Endodermal cell (in vitro differentiated cells): Measurements from ENCODE around the gene PDE8A. TPM values are rescaled to one million over a fixed set of nuclear protein-coding genes. Genes with fewer than 3 reads are reported as not detected.

Source experiments
- DNase-seq: peaks from one replicate; pipeline ENCODE4 v3.0.0-alpha.2; 2017
- H3K27ac ChIP-seq: 2 replicates; pipeline ENCODE4 v1.5.1; 2013; ENCODE audit warnings: mild to moderate bottlenecking, low read depth, low read length, moderate library complexity
- H3K27me3 ChIP-seq: 2 replicates; pipeline ENCODE4 v1.6.1; 2013; ENCODE audit warnings: mild to moderate bottlenecking, low read length, moderate library complexity; ENCODE audit not compliant: insufficient read depth, control insufficient read depth, poor library complexity, severe bottlenecking
- H3K36me3 ChIP-seq: 2 replicates; pipeline ENCODE4 v1.7.0; 2013; ENCODE audit warnings: mild to moderate bottlenecking, low read length, moderate library complexity; ENCODE audit not compliant: control insufficient read depth, insufficient read depth
- H3K4me1 ChIP-seq: one replicate; pipeline ENCODE4 v1.7.0; 2013; ENCODE audit warnings: low read length; ENCODE audit not compliant: control insufficient read depth, insufficient read depth
- H3K4me3 ChIP-seq: 2 replicates; pipeline ENCODE4 v1.5.1; 2013; ENCODE audit warnings: mild to moderate bottlenecking, low read length, moderate library complexity
- H3K9ac ChIP-seq: 2 replicates; pipeline ENCODE4 v1.6.1; 2013; ENCODE audit warnings: mild to moderate bottlenecking, low read length, moderate library complexity; ENCODE audit not compliant: poor library complexity, severe bottlenecking; ENCODE audit errors: extremely low read depth
- H3K9me3 ChIP-seq: 2 replicates; pipeline ENCODE4 v1.6.1; 2013; ENCODE audit warnings: mild to moderate bottlenecking, low read length, moderate library complexity; ENCODE audit not compliant: control insufficient read depth
- H3K27ac Mint-ChIP-seq: 2 replicates; pipeline ENCODE4 v1.8.0; 2020; ENCODE audit warnings: mixed read lengths
- H3K27me3 Mint-ChIP-seq: 2 replicates; pipeline ENCODE4 v1.8.0; 2021; ENCODE audit warnings: mild to moderate bottlenecking, mixed read lengths; ENCODE audit not compliant: insufficient read depth
- H3K36me3 Mint-ChIP-seq: 2 replicates; pipeline ENCODE4 v1.8.0; 2020; ENCODE audit warnings: low read depth, mixed read lengths
- H3K4me1 Mint-ChIP-seq: 2 replicates; pipeline ENCODE4 v1.8.0; 2020; ENCODE audit warnings: mixed read lengths
- H3K4me3 Mint-ChIP-seq: 2 replicates; pipeline ENCODE4 v1.8.0; 2020; ENCODE audit warnings: mild to moderate bottlenecking, moderate library complexity, mixed read lengths
- H3K9me3 Mint-ChIP-seq: 2 replicates; pipeline ENCODE4 v1.8.0; 2020; ENCODE audit warnings: mild to moderate bottlenecking, mixed read lengths
- WGBS, 2 experiments: methylation state at CpG; one replicate each; pipeline versions ENCODE4 v1.1.5 to v1.1.7; 2013; ENCODE audit warnings: missing lambda C conversion rate in 2 of 2, mixed read lengths in 1 of 2; ENCODE audit not compliant: insufficient coverage in 1 of 2, insufficient read length in 1 of 2; 5-methylcytosine and 5-hydroxymethylcytosine counted together
- total RNA-seq, 2 donors: library from RNA; stranded (reverse); fragmentation: NEBNext Ultra II Directional in 1 of 2; extraction: Animal tissue kit (Norgen Biotek cat#: 25700) in 1 of 2; gene quantifications; 2 replicates in 1 of 2; 3 replicates in 1 of 2; pipeline ENCODE4 v1.2.1, GENCODE V29; 2021
- TF ChIP-seq, protein P1 (sequence below): fragments of 200-600 bp; sonication (generic); conservative IDR thresholded peaks from 2 replicates; pipeline ENCODE4 v1.5.0; 2021; ENCODE audit warnings: antibody characterized with exemption, mild to moderate bottlenecking

PDE8A gene
- total RNA-seq, 2 donors from 2014 or later: 14.8 to 15.2 TPM

GRCh38 chr15:85022860-85023403, 41.3 kb downstream of the PDE8A start:
- H3K27me3 Mint-ChIP-seq: no peaks in the 10 kb centered on the region
- no peak overlapping the region for H3K4me3 ChIP-seq
- no peaks in the 10 kb centered on the region for H3K9me3 ChIP-seq
- no peak overlapping the region for H3K9ac ChIP-seq
- H3K27ac Mint-ChIP-seq: no peak overlapping the region
- H3K27ac ChIP-seq: no peak overlapping the region
- H3K27me3 ChIP-seq: no peaks in the 10 kb centered on the region
- TF ChIP-seq, protein P1, sequence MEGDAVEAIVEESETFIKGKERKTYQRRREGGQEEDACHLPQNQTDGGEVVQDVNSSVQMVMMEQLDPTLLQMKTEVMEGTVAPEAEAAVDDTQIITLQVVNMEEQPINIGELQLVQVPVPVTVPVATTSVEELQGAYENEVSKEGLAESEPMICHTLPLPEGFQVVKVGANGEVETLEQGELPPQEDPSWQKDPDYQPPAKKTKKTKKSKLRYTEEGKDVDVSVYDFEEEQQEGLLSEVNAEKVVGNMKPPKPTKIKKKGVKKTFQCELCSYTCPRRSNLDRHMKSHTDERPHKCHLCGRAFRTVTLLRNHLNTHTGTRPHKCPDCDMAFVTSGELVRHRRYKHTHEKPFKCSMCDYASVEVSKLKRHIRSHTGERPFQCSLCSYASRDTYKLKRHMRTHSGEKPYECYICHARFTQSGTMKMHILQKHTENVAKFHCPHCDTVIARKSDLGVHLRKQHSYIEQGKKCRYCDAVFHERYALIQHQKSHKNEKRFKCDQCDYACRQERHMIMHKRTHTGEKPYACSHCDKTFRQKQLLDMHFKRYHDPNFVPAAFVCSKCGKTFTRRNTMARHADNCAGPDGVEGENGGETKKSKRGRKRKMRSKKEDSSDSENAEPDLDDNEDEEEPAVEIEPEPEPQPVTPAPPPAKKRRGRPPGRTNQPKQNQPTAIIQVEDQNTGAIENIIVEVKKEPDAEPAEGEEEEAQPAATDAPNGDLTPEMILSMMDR: no peak
- H3K4me1 Mint-ChIP-seq: peaks cover 29% of the 10 kb centered on the region
- no peaks in the 10 kb centered on the region for H3K36me3 ChIP-seq
- H3K9me3 Mint-ChIP-seq: no peaks in the 10 kb centered on the region
- no peak for DNase-seq
- no peak overlapping the region for H3K4me3 Mint-ChIP-seq
- H3K36me3 Mint-ChIP-seq: no peaks in the 10 kb centered on the region
- WGBS, 2 experiments: 91 to 98% methylated on average over 5 to 6 of the region's 6 CpGs
- peaks cover 14% of the 10 kb centered on the region for H3K4me1 ChIP-seq

DNA sequence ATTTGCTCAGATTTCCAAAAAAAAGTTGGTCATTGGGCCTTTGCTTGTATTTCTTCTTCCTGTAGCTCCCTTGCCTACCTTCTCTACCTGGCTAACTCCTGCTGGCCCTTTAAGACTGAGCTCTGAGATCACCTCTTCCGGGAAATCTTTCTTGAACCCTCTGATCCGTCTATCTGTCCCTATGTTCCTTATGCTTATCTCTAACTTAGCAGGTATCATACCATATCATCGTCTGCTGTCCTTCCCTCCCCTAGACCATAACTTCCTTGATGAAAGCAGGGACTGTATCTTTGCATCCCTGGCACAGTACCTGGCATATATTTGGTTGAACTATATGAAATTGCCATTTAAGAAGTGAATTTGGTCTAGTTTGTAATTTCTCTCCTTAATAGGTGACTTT, 42.3 kb downstream of the PDE8A start:
- DNase-seq: no peak
- H3K27ac Mint-ChIP-seq: no peak overlapping the region
- H3K27me3 Mint-ChIP-seq: no peaks in the 10 kb centered on the region
- no peaks in the 10 kb centered on the region for H3K9me3 Mint-ChIP-seq
- Histone ChIP-seq H3K9ac (no peak overlapping the region), H3K9me3 (no peaks in the 10 kb centered on the region), H3K36me3 (no peaks in the 10 kb centered on the region), H3K27me3 (no peaks in the 10 kb centered on the region), H3K4me3 (no peak overlapping the region), H3K4me1 (peaks cover 14% of the 10 kb centered on the region), H3K27ac (no peak overlapping the region)
- H3K36me3 Mint-ChIP-seq: no peaks in the 10 kb centered on the region
- peaks cover 32% of the 10 kb centered on the region for H3K4me1 Mint-ChIP-seq
- 85 to 95% methylated on average over 2 to 3 of the region's 3 CpGs for WGBS, 2 experiments
- no peak overlapping the region for H3K4me3 Mint-ChIP-seq
- TF ChIP-seq, protein P1: no peak

DNA sequence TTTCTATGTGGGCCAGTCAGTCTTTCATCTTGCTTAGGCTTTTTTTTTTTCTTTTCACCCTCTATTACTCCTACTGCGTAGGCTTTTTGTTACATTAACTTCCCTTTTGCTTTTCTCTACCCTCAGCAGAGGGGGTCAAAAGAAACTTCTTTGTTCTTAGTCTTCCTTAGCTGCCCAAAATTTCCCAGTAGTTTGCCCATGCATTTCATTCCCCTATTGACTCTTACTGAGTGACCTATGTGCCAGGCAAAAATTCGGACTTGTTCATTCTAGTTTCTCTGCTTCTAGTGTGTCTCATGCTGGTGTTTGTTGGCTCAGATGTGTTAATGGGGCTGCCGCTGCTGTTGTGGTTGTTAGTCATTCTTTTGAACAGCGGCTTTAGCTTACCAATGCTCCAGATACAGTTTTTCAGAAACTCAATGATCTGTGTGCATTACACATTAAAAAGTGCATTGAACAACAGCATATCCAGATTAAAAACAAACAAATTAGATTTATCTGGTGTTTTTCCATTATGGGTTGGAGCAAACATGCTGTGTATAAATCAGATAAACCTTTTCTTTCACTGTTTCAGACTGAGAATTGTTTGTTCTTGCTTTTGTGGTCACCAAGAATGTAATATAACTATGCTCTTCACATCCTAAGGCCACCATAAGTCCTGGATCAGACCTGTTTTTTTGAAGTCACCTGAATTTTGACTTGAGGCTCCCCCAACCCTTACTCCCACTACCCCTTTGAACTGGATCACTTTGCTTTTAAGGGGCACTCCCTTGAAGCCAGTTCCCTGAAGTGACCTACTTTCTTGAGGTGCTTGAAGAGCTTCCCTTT, 43.1 kb downstream of the PDE8A start:
- Histone ChIP-seq H3K36me3 (no peaks in the 10 kb centered on the region), H3K9me3 (no peaks in the 10 kb centered on the region), H3K27ac (no peak overlapping the region), H3K4me1 (peaks cover 16% of the 10 kb centered on the region), H3K27me3 (no peaks in the 10 kb centered on the region), H3K4me3 (no peak overlapping the region), H3K9ac (no peak overlapping the region)
- WGBS, 2 experiments: 44 to 52% methylated on average over 2 to 4 of the region's 4 CpGs
- no peak for DNase-seq
- TF ChIP-seq, protein P1: no peak
- H3K9me3 Mint-ChIP-seq: no peaks in the 10 kb centered on the region
- no peak overlapping the region for H3K4me3 Mint-ChIP-seq
- no peak overlapping the region for H3K27ac Mint-ChIP-seq
- no peaks in the 10 kb centered on the region for H3K36me3 Mint-ChIP-seq
- peaks cover 32% of the 10 kb centered on the region for H3K4me1 Mint-ChIP-seq
- no peaks in the 10 kb centered on the region for H3K27me3 Mint-ChIP-seq
